NCI-H2196 (cell line): Measurements from ENCODE around the gene RNF133.

ENCODE experiments used
- DNase-seq: peaks from one replicate; lab custom pipeline; 2025; ENCODE audit not compliant: unreplicated experiment; lab: John Stamatoyannopoulos, UW

RNF133 gene, protein sequence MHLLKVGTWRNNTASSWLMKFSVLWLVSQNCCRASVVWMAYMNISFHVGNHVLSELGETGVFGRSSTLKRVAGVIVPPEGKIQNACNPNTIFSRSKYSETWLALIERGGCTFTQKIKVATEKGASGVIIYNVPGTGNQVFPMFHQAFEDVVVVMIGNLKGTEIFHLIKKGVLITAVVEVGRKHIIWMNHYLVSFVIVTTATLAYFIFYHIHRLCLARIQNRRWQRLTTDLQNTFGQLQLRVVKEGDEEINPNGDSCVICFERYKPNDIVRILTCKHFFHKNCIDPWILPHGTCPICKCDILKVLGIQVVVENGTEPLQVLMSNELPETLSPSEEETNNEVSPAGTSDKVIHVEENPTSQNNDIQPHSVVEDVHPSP

DNA sequence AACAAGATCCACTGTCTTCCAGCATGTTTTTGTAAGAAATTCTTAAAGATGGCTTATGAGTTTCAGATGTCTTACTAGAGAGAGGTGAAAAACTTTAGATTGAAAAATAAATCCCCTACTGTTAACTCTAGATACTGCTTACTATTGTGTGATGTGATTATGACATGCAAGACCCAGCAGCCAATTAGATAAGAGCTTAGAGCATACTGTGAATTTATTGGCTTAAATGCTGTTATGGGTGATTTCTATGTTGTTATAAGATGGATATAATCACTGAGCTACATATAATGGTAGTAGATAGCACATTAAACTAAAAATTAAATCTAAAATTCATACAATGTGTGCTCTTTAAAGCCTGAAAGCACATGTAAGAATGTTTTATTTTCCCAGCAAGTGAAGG, at the start of gene RNF133:
Gene RNF133, minus strand, starts transcription at position 101 of the 400 bp plus-strand sequence. CDS start 199 bp downstream, outside the sequence.
- DNase-seq: no peak

DNA sequence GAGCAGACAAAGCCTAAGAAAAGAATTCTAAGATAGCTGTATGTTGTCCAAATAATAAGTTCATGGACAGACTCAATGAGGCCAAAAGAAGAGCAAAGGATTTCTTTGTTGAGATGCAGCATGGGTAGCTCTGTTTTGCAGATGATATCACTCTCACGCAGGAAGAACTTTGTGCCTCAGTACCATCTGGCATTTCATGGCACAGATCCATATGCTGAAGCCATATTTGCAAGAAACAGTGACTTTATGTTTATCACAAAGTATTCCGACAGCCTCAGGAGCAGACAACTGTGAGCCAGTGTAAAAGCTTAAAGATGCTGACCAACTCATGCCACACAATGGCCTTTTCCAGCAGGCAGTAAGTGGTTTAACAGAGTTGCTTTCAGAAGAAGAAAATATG, 49.3 kb upstream of the RNF133 start:
- DNase-seq: no peak

DNA sequence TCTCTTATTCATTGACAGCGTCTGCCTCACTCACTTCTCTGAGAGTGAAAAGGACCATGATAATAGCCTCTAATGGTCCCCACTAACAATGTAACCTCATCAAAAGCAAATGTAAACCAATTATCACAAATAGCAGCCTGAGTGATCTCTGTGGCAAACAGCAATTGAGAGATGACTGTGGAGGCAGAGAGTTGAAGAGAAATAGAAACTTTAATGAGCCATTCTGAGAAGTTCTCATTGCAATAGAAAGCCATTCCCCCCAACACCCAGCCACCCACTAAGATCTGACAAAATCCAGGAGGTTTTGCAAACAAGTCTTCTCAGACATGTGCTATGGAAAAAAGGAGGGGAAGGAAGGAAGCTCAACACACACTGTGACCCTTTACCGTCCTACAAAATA, 48.0 kb upstream of the RNF133 start:
- DNase-seq: no peak

DNA sequence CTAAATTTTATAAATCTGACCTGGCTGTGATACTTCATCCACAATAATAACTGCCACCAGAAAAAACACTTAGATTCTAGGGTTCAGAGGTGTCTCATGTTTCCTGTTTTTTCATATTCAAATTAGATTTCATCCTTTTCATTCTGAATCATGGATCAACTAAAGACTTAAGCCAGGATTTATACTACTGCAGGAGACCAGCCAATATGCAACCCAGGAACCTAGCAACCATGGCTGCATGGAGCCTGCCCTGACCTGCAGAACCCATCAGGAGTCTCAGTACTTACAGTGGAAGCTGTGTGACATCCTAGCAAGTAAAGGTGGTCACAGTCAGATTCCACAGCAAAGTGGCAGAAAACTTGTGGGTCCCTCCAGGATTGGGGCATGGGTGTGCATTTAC, 44.3 kb upstream of the RNF133 start:
- peak; percentile 13 for DNase-seq

DNA sequence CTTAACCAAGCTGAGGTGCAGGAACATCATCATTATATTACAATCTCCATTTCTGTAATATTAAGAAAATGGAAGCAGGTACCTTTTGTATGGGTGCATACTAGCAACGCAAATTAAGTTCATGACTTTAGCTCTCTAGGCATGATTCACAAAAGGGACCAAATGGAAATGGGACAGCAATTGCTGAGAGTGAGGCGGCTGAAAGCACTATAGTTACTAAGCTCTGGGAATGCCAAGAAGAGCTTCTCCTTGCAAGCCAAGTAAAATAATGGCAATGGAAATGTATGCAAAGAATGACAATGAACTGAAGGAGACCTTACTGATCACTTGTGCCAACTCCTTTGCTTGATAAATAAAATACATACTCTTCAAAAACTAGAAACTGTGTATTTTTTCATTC, 40.0 kb upstream of the RNF133 start:
- DNase-seq: no peak

DNA sequence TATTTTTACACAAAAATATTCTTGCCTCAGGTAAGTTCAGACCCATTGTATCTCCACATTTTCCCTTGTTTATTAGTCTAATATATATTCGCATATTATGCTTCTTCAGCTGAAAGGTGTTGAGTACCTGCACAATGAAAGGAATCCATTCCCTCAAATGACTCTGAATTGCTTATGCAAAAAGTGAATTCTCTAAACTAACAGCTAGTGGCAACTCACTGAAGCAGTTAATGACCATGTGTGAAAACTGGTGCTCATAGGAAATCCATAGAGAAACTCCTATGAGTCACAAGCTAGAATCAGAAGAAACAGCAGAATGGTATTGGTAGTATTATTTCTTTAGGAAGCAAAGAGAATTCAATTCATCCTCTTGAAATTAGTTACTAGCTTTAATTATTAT, 37.3 kb upstream of the RNF133 start:
- DNase-seq: no peak

DNA sequence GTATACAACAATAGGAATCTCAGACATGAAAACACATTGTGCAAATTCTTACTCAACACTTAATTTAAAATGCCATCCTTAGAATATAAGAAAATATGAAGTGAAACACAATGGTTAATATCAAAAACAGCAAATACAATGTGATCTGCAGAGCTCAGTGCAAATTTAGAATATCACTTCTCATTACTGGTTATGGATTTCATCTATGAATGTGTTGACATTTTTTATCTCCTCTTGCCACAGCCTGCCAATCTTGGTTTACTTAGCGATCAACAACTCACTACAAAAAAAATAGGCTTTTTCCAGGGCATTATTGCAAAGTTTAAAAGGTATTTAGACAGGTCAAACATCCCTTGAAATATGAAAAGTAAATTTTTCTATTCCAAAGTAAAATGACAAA, 28.8 kb upstream of the RNF133 start:
- DNase-seq: no peak

DNA sequence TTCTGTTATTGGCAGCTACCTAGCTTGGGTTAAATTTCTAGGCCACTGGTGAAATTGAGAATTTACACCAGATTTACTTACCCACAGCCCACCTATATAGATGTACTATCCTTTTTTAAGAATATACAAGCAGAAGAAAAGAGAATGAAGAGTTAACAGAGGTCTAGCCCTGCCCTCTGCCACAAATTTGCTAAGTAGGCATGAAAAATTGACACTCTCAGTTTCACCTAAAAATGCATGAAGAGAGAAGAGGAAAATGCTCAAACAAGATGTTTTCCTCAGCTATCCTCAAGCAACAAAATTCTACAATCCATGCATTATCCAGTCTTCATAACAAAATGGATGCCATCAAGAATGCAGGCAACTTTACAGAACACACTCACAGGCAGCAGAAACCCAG, 28.4 kb upstream of the RNF133 start:
- DNase-seq: no peak

DNA sequence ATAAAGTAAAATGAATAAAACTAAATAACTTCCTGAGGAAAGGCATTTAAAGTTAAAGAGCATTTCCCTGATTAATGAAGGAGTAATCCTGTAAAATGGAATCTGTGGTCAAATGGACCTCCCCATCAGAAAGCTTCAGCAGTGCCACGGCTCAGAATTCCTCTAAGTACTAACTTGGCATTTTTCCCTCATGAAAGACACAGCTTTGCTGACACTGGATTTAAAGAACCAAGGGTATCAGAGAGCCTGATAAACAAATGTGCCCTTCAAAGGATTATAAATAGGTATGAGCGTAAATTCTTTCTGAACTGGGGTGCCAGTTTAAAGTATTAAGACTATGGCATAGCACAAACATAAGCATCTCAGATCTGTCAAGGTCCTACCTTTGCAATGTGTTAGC, 28.0 kb upstream of the RNF133 start:
- no peak for DNase-seq

DNA sequence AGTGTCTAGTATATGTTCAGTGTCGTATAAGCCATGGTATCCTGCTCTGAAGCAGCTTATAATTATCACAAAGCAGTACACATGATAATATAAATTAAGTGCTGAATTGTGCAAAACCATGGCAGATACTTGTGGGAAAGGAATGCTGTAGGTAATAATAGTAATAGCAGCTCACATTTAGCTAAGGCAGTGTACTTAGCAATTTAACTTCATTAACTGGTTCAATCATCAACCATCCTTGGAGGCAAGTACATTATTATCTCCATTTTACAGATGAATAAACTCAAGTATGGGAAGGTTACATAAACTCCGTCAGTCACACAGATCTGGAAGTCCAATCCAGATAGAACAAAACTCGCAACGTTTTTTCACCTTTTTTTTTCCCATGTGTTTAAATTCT, 25.4 kb upstream of the RNF133 start:
- DNase-seq: no peak

DNA sequence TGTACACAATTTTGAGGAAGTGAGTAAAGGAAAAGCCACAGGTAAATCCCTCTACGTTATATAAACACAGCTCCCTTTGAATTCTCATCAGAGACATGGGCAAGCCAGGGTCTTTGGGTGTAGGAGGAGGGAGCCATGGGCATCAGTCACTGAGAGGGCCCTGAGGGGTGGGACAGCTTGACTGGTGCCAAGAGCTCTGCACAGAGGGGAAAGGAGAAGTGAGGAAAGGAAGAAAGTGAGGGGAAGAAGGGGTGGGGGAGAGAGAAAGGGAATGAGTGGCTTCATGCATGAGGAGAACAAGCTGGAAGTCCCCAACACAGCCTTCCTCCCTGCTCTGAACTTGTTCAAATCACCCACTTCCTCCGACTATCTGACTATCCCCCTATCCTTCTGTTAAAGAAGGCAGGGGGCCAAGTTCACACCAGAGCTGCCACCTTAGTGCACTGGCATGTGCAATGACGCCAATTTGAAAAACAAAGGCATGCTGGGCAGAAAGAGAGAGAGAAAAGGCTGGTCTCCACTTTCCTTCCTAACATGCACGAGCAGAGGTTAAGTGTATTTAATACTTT, 20.2 kb upstream of the RNF133 start:
- no peak for DNase-seq

DNA sequence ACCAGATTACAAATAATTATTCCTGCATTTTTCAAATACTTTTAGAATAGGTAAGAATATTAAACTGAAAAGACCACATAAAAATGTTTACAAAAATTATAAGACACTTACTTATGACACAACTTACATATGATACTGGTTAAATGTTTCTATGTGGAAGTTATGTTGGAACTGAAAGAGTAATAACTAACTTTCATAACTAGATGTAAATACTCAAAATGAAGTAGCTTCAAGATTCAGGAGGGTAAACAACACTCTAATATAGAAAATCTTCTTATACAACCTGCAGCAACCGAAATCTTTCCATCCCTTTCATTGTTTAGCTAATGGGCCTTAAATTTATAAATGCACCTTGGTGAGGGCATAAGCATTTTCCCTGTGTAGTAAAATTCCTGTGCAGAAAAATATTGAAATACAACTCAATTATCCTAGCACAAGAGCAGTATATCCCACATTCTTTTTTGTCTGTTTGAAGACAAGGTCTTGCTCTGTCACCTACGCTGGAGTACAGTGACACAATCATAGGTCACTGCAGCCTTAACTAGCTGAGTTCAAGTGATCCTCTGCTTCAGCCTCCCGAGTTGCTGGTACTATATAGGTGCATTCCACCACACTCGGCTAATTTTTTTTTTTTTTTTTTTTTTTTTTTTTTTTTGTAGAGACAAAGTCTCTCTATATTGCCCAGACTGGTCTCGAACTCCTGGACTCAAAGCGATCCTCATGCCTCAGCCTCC, 18.6 kb upstream of the RNF133 start:
- DNase-seq: no peak

DNA sequence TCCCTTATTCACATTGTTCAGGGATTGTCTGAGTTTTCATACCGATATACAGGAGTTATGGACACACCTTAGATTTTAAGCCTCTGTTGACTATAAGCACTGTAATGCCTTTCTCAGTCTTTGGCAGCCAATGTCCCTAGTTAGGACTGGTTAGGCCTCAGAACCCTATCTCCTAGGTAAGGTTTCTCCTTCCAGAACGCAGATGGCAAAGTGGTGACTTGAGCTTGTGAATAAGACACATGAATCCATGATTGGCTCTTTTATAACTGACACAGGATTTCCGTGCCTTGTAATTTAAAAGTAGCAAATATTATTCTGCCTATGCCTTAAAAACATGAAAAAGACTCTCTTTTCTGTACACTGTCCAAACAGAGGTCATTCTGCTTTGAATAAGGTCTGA, 16.3 kb upstream of the RNF133 start:
- no peak for DNase-seq

DNA sequence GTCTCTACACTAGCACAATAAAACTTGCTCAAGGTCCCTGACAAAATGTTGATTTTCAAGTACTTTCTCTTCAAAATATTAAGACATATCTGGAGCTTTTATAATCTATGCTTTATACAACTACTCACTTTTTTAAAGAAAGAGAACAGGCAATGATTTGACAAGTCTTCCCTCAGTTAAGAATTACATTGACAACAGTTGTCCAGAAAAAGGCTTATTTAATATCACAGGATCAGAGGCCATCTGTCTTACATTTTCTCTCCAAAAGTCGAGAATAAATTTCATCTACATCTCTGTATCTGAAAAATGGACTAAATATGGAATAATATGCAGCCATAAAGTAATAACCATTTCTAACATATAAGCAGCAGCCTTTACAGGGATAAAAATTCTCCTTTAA, 12.0 kb upstream of the RNF133 start:
- no peak for DNase-seq

DNA sequence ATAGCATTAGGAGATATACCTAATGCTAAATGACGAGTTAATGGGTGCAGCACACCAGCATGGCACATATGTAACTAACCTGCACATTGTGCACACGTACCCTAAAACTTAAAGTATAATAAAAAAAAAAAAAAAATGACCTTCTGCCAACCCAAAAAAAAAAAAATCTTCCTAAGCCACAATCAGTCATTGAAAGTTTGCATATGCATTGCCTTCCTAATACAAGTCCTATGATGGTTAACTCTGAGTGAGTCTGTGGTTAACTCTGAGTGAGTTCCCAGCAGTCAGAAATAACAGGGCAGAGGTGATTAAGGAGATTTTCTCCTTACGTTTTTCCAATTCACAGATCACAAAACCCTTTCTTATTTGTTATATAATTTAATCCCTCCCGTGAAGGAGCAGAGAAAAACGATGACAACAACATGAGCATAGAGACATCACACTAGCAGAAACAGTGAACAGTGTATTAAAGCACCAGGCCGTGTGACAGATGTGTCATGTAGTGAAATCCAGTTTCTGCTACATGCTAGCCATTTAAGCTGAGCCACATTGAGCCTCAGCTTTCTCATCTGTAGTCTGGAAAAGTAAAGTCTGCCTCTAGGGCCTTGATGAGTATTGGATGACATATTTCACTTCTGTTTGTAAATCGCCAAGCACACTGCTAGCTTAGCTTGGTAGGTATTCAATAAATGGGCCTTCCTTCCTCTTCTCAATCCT, 11.2 kb upstream of the RNF133 start:
- DNase-seq: no peak

DNA sequence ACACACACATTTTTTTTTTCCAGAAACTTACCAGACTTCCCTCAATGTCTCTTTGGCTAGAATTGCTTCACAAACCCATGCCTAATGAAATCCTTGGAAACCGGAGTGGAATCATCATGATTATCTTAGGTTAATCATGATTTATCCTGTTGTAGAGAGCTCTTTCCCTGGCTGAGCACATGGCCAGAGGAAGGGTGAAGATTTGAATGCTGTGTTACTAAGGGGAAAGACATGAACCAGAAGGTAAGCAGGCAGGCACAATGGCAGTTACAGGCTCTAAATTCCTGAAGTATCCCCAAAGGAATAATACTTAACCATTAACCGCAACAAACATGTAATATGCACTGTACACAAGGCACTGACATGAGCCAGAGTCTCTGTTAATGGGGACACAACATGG, 7.9 kb upstream of the RNF133 start:
- no peak for DNase-seq

DNA sequence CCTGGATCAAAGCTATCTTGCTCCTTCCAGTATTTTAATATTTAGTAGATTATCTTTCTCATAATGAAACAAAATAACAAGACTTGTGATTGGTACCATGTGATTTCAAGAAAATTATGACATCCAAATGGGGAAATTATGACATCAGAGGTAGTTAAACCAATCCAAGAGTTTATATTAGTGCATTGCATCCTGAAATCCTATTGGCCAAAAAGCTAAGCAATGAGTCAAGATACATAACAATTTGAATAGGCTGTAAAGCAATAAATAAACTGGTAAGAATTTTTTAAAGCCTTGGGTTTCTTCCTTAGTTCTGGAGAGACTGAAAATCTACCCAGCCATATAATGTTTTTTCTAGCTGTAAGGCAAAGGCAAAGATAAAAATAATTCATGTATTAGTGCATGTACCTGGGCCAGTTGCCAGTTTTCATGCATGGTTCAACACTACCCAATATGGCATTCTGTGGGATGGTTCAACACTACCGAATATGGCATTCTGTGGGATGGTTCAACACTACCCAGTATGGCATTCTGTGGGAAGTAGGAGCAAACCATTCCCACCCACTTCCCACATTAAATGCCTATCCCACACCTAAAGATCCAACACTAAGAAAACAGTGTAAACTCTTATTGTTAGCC, 4.1 kb upstream of the RNF133 start, which contains the start of gene RNF148:
Gene RNF148, minus strand, starts transcription at position 51 of the 639 bp plus-strand sequence. CDS start 172 bp downstream, outside the sequence.
- no peak for DNase-seq

DNA sequence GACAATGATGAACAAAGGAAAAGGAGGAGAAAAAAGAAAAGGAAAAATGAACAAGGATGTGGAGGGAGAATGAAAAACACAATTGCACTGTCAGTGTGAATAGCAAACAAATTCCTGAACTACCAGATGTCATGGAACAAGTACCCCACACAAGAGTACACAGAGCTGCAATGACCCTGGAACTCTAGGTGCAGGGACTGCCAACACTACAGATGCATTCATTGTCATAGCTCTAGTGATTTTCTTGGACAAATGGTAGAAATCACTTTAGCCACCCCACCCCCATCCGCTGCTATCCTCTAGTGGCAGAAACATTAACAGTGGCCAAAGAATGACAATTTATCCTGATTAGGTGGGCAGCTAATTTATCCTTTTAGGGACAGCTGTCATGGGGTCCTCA, 3.1 kb downstream of the RNF133 start:
- no peak for DNase-seq

DNA sequence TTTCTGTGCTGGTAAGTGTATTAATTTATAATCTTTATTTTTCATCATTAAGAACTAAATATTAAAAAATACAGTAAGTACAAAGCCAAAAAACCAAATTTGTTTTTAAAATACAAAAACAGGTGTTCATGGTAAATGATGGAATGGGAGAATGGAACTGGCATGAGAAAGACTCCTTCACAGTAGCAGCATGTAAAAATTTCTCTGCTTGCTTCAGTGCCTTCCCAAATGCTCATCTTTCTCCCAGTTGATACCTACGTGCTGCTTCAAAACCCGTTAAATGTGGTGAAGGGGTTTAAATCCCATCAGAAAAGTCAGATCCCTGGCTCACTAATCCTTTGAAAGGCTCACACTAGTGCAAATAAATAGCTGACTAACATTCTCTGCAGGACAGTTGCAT, 4.2 kb downstream of the RNF133 start:
- DNase-seq: no peak

DNA sequence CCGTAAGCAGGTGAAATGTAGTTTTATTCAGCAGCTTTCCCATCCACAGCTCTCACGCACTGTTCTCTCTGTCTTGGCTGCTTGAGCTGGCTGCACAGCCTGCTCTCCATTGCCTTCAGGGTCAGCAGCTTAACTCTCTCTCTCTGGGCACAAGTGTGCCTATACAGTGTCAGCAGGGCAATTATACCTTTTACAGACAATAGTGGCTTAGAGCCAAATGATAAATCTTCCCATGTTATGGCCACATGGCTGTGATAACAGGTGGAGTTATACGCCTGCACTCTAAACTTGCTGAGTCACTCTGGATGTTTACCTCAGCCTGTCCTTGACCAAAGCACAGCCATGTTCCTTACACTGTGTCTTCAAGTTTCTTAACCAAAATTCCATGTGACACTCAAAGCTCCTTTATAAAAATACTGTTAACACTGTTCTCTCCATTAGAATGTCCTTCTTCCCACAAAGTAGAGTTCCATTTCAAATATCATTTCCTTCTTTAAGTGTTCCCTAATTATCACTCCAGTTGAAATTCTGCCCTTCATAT, 6.1 kb downstream of the RNF133 start:
- DNase-seq: no peak
